22Rv1 (cell line): Measurements from ENCODE around the gene ALDH1A2.

Source experiments
- H3K27ac ChIP-seq: fragments of 450-650 bp; 2 replicates; pipeline ENCODE4 v1.5.1; 2017
- ZFX ChIP-seq: fragments of 450-650 bp; IDR thresholded peaks from 2 replicates; pipeline ENCODE4 v1.6.1; 2017; ENCODE audit warnings: antibody characterized with exemption, borderline replicate concordance
- TF ChIP-seq, protein P1 (sequence below): fragments of 450-650 bp; IDR thresholded peaks from 2 replicates; pipeline ENCODE4 v1.5.1; 2017; ENCODE audit warnings: mild to moderate bottlenecking

Gene ALDH1A2

DNA sequence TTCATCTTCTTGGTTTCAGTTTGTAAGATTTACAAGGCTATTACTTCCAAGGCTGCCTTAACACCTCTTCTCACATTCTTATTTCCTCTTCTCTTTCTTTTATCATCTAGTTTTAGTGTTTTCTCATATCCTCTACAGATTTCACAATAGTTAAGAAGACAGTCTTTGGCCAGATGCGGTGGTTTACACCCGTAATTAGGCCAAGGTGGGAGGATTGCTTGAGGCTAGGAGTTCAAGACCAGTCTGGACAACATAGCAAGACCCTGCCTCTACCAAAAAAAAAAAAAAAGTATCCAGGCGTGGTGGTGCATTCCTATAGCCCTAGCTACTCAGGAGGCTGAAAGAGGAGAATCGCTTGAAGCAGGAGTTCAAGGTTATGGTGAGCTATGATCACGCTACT, 3.5 kb upstream of the ALDH1A2 start:
- H3K27ac ChIP-seq: no peak overlapping the region
- TF ChIP-seq ZFX: no peak
- TF ChIP-seq, protein P1, sequence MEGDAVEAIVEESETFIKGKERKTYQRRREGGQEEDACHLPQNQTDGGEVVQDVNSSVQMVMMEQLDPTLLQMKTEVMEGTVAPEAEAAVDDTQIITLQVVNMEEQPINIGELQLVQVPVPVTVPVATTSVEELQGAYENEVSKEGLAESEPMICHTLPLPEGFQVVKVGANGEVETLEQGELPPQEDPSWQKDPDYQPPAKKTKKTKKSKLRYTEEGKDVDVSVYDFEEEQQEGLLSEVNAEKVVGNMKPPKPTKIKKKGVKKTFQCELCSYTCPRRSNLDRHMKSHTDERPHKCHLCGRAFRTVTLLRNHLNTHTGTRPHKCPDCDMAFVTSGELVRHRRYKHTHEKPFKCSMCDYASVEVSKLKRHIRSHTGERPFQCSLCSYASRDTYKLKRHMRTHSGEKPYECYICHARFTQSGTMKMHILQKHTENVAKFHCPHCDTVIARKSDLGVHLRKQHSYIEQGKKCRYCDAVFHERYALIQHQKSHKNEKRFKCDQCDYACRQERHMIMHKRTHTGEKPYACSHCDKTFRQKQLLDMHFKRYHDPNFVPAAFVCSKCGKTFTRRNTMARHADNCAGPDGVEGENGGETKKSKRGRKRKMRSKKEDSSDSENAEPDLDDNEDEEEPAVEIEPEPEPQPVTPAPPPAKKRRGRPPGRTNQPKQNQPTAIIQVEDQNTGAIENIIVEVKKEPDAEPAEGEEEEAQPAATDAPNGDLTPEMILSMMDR: no peak

DNA sequence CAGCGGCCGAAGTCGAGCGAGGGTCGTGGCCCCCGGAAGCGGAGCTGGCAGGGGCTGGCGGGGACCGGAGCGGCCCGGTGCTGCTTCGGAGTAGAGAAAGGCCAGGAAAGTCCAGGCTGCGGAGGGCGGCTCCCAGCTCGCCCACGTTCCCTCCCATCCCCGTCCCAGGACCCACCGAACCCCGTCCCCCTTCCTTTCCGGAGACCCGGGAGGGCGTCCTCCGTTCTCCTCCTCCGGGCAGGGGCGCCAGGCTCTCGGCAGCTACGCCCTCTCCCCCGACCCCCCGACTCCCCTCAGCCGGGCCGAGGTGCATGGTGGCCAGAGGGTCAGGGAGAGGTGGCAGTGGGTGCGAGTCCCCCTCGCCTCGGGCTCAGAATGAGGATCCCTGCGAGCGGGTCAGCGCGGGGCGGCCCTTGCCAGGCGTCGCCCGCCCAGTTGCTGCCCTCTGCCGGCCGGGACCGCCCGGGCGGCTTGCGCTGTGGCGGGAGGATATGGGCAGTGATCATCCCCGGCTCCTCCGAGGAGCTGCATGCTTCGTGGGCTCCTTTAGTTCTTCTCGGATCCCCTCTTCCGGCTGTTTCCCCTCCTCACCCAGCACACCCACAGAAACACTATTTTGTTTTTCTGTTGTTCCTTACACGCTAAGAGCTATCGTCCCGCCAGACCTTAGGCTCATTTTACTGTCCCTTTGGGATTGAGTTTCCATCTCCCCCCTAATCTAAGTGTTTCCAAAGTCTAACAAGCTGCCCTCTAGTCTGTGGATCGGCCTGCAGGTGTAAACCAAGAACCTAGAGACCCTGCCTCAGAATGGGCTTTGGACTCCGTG, 744 bp upstream of the ALDH1A2 start:
- TF ChIP-seq, protein P1: peak; percentile 97
- TF ChIP-seq ZFX: no peak
- H3K27ac ChIP-seq: no peak overlapping the region

DNA sequence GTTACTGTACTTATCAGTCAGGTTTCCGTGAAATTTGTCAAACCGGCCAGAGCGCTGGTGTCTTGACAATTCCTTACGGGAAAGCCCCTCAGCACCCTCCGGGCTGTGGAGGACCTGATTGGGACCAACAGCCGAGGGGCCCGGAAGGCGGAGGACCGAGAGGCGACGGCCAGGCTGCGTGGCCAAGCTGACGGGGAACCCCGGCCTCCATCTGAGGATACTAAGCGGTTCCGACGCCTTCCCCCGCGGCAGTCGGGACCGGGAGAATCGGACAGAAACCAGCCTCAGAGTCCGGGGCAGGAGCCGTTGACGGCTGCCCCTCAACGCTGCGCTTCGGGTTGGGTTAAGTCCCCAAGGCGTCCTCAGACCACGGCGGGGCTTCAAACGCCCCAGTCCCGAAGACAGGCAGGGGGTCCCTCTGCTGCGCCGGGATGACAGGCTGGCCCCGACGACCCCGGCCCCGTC, 499 bp downstream of the ALDH1A2 start:
- TF ChIP-seq, protein P1: no peak
- no peak for TF ChIP-seq ZFX
- no peak overlapping the region for H3K27ac ChIP-seq

DNA sequence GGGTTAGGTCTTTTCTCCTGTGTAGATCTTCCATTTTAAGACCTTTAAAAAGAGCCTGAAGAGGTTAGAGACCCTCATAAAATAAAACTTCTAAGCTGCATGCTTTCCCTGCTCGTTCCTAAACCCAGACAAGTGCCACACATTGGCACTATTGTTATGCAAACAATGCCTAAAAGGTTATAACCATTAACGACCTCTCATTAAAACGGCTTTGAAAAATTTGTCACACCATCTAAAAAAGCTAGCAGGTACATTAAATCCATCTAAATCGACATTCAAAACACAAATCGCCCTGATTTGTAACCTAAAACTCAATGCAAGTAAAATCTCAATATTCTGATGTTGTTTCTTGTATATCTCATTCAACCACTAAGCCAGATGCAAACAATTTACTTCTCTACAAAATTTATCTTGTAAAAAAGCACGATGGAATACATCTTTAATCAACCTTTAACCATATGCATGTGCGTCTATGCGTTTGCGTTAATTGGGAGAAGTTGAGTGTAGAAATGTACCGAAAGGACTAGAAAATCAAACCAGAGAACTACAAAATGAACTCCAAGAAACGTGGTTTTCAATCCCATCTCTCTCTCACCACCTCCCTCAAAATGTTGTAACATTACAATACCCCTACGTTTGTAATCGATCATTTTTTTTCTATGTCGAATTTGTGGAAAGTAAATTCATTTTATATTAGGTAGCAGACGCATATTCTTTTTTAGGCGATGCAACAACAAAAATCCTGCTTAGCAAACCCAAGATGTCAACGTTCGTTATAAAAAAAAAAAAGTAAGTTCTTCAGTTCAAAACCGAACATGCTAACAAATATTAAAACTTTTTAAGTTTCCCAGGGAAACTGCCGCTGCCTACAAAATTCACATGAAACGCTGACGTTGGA, 1.2 kb downstream of the ALDH1A2 start:
- TF ChIP-seq, protein P1: no peak
- TF ChIP-seq ZFX: no peak
- no peak overlapping the region for H3K27ac ChIP-seq

DNA sequence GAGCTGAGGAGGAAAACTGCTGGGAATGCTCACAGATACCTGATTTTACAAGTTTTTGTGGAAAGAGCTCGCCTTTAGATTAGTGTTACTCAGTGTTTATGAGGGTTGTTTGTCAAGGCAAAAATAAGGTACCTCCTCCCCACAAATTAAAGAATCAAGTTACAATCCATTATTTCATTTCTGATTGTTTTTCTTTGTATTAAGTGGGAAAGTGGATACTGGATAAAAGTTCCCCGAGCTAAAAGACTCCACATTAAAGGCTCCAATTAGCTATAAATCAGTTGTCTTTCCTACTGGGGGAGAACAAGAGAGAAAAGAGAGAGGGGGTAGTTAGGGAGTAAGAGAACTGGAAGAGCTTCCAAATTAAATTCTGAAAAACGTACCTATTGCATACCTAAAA, 1.9 kb downstream of the ALDH1A2 start:
- TF ChIP-seq, protein P1: no peak
- TF ChIP-seq ZFX: no peak
- no peak overlapping the region for H3K27ac ChIP-seq

DNA sequence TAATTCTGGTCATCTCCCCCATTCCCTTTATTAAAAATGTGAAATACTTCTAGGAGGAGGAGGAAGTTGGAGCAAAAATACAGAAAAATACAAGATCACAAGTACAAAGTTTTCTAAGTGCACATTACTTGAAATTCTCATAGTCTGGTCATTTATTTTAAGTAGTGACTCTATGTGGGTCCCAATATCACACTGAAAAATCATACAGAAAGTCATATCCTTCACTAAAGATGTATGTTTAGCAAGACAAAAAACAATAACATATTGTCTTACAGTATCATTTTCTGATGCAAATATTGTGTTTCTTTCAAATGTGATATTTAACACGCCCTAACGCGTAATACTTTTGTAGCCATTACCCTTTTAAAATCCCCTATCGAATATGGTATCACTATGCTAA, 2.5 kb downstream of the ALDH1A2 start:
- H3K27ac ChIP-seq: no peak overlapping the region
- TF ChIP-seq ZFX: no peak
- TF ChIP-seq, protein P1: no peak
